Measurements from ENCODE around the gene RNH1.

RNH1 gene

DNA sequence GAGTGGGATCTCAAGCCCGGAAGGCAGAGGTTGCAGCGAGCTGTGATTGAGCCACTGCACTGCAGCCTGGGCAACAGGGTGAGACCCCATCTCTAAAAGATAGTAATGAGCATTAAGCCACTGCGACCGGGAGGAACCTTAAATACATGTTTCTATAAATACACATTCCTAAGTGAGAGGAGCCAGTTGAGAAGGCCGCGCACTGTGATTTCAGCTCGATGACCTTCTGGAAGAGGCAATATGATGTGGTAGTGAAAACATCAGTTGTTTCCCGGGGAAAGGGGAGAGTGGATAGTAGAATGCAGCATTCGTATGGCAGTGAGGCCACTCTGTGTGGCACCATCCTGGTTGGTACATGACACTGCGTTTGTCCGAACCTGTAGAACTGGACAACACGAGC is 39.0 kb downstream of the RNH1 start:
- no peak for DNase-seq (ENCODE audit: low read depth)
- in situ Hi-C loops (cut with HindIII; ENCODE audit: low sequenced_read_pairs): no loop called here
- TF ChIP-seq, protein P1, sequence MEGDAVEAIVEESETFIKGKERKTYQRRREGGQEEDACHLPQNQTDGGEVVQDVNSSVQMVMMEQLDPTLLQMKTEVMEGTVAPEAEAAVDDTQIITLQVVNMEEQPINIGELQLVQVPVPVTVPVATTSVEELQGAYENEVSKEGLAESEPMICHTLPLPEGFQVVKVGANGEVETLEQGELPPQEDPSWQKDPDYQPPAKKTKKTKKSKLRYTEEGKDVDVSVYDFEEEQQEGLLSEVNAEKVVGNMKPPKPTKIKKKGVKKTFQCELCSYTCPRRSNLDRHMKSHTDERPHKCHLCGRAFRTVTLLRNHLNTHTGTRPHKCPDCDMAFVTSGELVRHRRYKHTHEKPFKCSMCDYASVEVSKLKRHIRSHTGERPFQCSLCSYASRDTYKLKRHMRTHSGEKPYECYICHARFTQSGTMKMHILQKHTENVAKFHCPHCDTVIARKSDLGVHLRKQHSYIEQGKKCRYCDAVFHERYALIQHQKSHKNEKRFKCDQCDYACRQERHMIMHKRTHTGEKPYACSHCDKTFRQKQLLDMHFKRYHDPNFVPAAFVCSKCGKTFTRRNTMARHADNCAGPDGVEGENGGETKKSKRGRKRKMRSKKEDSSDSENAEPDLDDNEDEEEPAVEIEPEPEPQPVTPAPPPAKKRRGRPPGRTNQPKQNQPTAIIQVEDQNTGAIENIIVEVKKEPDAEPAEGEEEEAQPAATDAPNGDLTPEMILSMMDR (IDR thresholded peaks at IDR 0.05; ENCODE audit: low read depth, low read length, missing control alignments): no peak
- no peak overlapping the region for H3K4me3 ChIP-seq (ENCODE audit: low read depth, low read length)

GRCh38 chr11:465896-466530 is 41.0 kb downstream of the RNH1 start:
- in situ Hi-C loops (cut with HindIII; ENCODE audit: low sequenced_read_pairs): no loop called here
- H3K4me3 ChIP-seq (ENCODE audit: low read depth, low read length): no peak overlapping the region
- TF ChIP-seq, protein P1 (IDR thresholded peaks at IDR 0.05; ENCODE audit: low read depth, low read length, missing control alignments): no peak
- DNase-seq (ENCODE audit: low read depth): no peak

DNA sequence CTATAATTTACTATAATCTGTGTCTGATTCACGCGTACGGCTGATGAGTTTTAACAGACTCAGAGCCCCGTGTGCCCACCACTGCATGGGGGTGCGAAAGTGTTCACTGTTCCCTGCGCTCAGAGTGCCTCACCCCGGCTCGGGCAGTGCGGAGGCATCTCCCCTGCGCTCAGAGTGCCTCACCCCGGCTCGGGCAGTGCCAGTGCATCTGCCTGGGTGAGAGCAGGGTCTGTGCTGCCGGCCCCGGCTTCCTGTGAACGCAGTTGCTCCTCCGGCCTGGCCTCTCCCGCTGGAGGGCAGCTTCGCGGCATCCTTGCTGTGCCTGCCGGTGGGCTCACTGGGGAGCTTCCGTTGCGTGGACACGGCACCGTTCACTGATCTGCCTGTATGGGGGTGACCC is 42.7 kb downstream of the RNH1 start:
- no peak for DNase-seq (ENCODE audit: low read depth)
- TF ChIP-seq, protein P1 (IDR thresholded peaks at IDR 0.05; ENCODE audit: low read depth, low read length, missing control alignments): no peak
- H3K4me3 ChIP-seq (ENCODE audit: low read depth, low read length): no peak overlapping the region
- in situ Hi-C loops (cut with HindIII; ENCODE audit: low sequenced_read_pairs): no loop called here

GRCh38 chr11:462107-462890 is 44.7 kb downstream of the RNH1 start:
- H3K4me3 ChIP-seq (ENCODE audit: low read depth, low read length): no peak overlapping the region
- in situ Hi-C loops (cut with HindIII; ENCODE audit: low sequenced_read_pairs): no loop called here
- TF ChIP-seq, protein P1 (IDR thresholded peaks at IDR 0.05; ENCODE audit: low read depth, low read length, missing control alignments): no peak
- DNase-seq (ENCODE audit: low read depth): no peak

- TF ChIP-seq, protein P1 (IDR thresholded peaks at IDR 0.05; ENCODE audit: low read depth, low read length, missing control alignments): no peak
- no peak for DNase-seq (ENCODE audit: low read depth)
- H3K4me3 ChIP-seq (ENCODE audit: low read depth, low read length): no peak overlapping the region
- in situ Hi-C loops (cut with HindIII; ENCODE audit: low sequenced_read_pairs): no loop called here
Measured at GRCh38 chr11:461626-462025, 45.4 kb downstream of the RNH1 start.

DNA sequence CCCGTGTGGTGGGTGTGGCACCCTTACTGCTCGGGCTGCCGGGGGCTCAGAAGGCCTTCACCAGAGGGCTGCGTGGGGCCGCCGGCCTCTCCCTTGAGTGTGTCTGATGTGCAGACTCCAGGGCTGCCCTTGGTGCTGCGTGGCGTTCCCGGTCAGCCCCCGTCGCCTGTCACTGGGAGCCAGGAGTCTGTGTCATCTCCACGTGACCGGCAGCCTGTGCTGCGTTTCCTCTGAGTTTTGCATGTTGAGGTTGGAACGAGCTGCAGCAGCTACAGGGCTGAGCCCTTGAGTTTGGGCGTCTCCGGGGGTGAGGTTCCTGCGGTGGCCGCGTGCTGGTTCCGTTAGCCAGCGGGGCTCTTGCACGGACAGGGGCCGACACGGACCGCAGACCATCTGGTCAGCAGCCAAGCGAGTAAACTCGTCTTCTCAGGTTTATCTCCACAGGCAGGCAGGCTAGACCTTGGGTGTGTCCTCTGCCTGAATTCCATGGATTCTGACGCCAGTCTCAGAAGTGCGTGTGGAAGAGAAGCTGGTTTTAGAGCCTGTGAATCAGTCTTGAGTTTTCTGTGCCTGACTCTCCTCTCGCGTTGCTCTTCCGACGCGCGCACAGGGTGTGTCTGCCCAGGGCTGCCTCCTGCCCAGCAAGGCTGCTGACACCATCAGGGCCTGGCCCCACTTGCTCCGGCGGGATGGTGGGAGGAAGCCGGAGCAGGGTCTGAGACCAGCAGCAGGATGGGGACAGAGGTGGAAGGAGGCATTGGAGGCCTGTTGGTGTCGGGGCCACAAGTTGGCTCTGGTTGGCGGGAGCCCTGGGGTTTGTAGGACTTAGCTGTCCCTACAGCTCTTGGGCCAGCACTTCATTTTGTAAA is 46.5 kb downstream of the RNH1 start:
- no peak overlapping the region for H3K4me3 ChIP-seq (ENCODE audit: low read depth, low read length)
- TF ChIP-seq, protein P1 (IDR thresholded peaks at IDR 0.05; ENCODE audit: low read depth, low read length, missing control alignments): no peak
- DNase-seq (ENCODE audit: low read depth): no peak
- in situ Hi-C loops (cut with HindIII; ENCODE audit: low sequenced_read_pairs): no loop called here
